Esophagus muscularis mucosa (tissue), 4 donors: ENCODE measurements around the gene C14orf180. TPM values are rescaled to one million over a fixed set of nuclear protein-coding genes. Genes with fewer than 3 reads are reported as not detected.

ENCODE experiments used
- DNase-seq: peaks from one replicate; pipeline ENCODE4 v3.0.0-alpha.2; 2017; ENCODE audit errors: extremely low spot score
- H3K27ac ChIP-seq, 4 donors: fragments of 200-600 bp; sonication (generic); replicated peaks in 1 of 4; 1 replicate in 3 of 4; 2 replicates in 1 of 4; pipeline ENCODE4 v1.5.1; 2016 to 2019; ENCODE audit warnings: mild to moderate bottlenecking in 1 of 4
- H3K27me3 ChIP-seq, 4 donors: fragments of 200-600 bp; sonication (generic); one replicate each; pipeline versions ENCODE4 v1.5.1 to v1.6.0; 2016 to 2019
- H3K36me3 ChIP-seq, 4 donors: fragments of 200-600 bp; sonication (generic); one replicate each; pipeline ENCODE4 v1.5.1; 2016 to 2019
- H3K4me1 ChIP-seq, 4 donors: fragments of 200-600 bp; sonication (generic); one replicate each; pipeline ENCODE4 v1.5.1; 2016 to 2019
- H3K4me3 ChIP-seq, 4 donors: fragments of 200-600 bp; sonication (generic); 1 replicate in 2 of 4; 2 replicates in 2 of 4; pipeline ENCODE4 v1.5.1; 2016 to 2019; ENCODE audit warnings: mild to moderate bottlenecking in 4 of 4, moderate library complexity in 1 of 4
- H3K9me3 ChIP-seq, 4 donors: fragments of 200-600 bp; sonication (generic); 1 replicate in 3 of 4; 2 replicates in 1 of 4; pipeline ENCODE4 v1.5.1; 2016 to 2019
- CTCF ChIP-seq, 3 experiments: fragments of 200-600 bp in 2 of 3; fragments of 450-650 bp in 1 of 3; sonication (generic) in 2 of 3; IDR thresholded peaks; one replicate each; pipeline ENCODE4 v1.5.1; 2017 to 2019; ENCODE audit warnings: antibody characterized with exemption in 3 of 3, mild to moderate bottlenecking in 2 of 3, moderate library complexity in 1 of 3
- EP300 ChIP-seq: sonication (generic); formaldehyde crosslinking; IDR thresholded peaks from one replicate; pipeline ENCODE4 v1.6.1; 2017; ENCODE audit warnings: antibody characterized with exemption
- POLR2A ChIP-seq: fragments of 450-650 bp; IDR thresholded peaks from one replicate; pipeline ENCODE4 v1.6.1; 2017; ENCODE audit warnings: antibody characterized with exemption, moderate library complexity, mild to moderate bottlenecking, low read depth
- POLR2AphosphoS5 ChIP-seq, 2 donors: sonication (generic); formaldehyde crosslinking; IDR thresholded peaks; one replicate each; pipeline ENCODE4 v1.6.1; 2017; ENCODE audit warnings: antibody characterized with exemption in 2 of 2
- WGBS: methylation state at CpG from one replicate; pipeline ENCODE4 v1.1.5; 2018; 5-methylcytosine and 5-hydroxymethylcytosine counted together
- intact Hi-C: fragments of 100-400 bp; cut with DNase I; formaldehyde crosslinking; loops from one replicate; pipeline ENCODE4 v1.15.1; 2023
- total RNA-seq, 4 donors: library from RNA; depleted of rRNA; stranded (reverse); fragments of >200 nt; gene quantifications; one replicate each; pipeline versions ENCODE4 v1.1.0 to v1.2.1, GENCODE V29; 2016

C14orf180 gene
- total RNA-seq, 4 donors from 2014 or later, result 0.42 TPM; not detected in 3

DNA sequence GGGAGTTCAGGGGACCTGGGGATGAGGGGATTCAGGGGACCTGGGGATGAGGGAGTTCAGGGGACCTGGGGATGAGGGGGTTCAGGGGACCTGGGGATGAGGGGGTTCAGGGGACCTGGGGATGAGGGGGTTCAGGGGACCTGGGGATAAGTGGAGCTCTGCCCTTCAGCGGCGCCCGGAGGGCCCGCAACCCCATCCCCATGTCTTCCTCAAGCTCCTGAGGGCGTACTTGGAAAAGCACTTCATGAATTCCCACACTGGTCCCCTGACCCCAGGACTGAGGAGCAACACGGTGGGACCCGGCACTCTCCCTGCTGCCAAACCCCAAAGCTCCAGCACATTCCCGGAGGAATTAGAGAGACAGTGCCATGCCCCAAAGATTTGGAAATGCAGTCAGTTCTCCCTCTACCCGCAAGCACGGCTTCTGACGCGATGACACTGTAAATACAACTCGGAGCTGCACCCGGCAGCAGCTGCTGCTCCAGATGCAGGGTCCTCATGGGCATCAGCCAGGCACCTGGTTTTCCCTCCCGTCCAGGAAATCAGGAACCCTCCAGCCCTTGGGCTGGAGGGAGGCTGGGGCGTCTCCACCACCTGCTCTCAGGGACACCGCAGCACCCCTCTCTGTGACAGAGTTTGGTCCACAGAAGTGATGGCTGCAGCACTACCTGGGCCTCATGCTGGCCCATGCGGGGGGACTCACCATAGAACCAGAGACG is 32.8 kb upstream of the C14orf180 start:
- no peaks in the 10 kb centered on the region for H3K36me3 ChIP-seq
- H3K27ac ChIP-seq, result no peak overlapping the region
- 61% methylated on average over 13 of the region's 19 CpGs for WGBS
- no peak overlapping the region for H3K4me3 ChIP-seq
- H3K27me3 ChIP-seq, result peaks cover 0 to 90% (median 3%) of the 10 kb centered on the region in 4 donors
- H3K4me1 ChIP-seq, result peaks cover 0 to 8% (median 6%) of the 10 kb centered on the region in 4 donors
- intact Hi-C loops, result no loop called here
- DNase-seq, result no peak
- TF ChIP-seq POLR2AphosphoS5 (IDR thresholded peaks at IDR 0.05), result no peak
- TF ChIP-seq CTCF (IDR thresholded peaks at IDR 0.05), result no peak
- TF ChIP-seq POLR2A, result no peak
- no peak for TF ChIP-seq EP300
- H3K9me3 ChIP-seq, result no peaks in the 10 kb centered on the region

DNA sequence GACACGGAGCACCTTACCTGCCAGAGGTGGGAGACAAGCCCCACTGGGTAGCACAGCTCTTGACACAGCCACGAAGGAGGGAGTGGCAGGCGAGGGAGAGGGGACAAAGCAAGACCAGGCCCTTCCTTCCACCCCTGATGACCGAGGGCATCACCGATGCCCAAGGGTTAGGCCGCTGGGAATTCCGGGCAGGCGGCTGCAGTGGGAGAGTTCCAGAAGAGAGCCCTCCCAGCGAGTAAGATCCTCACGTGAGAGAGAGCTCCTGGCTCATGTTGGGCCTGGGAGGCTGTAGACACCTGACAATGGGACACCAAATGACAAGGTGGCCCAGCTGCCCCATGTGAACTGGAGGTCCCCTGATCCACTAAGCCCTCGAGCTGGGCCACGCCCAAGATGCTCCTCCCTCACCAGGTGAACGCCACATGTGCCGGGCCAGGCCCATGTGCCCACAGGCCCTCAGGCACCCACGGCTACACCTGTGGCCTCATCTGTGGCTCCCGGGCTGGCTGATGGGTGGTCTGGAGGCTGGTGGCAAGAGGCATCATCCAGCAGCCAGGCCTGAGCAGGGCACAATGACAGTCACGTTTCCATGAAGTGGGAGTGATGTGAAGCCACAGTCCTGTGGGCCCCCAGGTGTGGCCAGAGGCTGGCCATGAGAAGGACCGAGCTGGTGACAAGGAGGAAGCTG is 32.1 kb upstream of the C14orf180 start:
- Histone ChIP-seq H3K27ac (no peak overlapping the region), H3K4me3 (no peak overlapping the region), H3K36me3 (no peaks in the 10 kb centered on the region), H3K27me3 (peaks cover 0 to 91% (median 3%) of the 10 kb centered on the region in 4 donors), H3K4me1 (peaks cover 0 to 8% (median 6%) of the 10 kb centered on the region in 4 donors), H3K9me3 (no peaks in the 10 kb centered on the region)
- DNase-seq, result no peak
- 85% methylated on average over 11 of the region's 18 CpGs for WGBS
- intact Hi-C loops, result no loop called here
- TF ChIP-seq CTCF (IDR thresholded peaks at IDR 0.05), result no peak
- no peak for TF ChIP-seq POLR2AphosphoS5 (IDR thresholded peaks at IDR 0.05)
- TF ChIP-seq EP300, result no peak
- no peak for TF ChIP-seq POLR2A

- Histone ChIP-seq H3K4me1 (peaks cover 0 to 8% (median 6%) of the 10 kb centered on the region in 4 donors), H3K9me3 (no peaks in the 10 kb centered on the region), H3K4me3 (no peak overlapping the region), H3K36me3 (no peaks in the 10 kb centered on the region), H3K27me3 (peaks cover 0 to 93% (median 3%) of the 10 kb centered on the region in 4 donors), H3K27ac (no peak overlapping the region)
- WGBS, result 89% methylated on average over 7 of the region's 14 CpGs
- no peak for DNase-seq
- TF ChIP-seq EP300, result no peak
- TF ChIP-seq POLR2AphosphoS5 (IDR thresholded peaks at IDR 0.05), result no peak
- TF ChIP-seq POLR2A, result no peak
- no peak for TF ChIP-seq CTCF (IDR thresholded peaks at IDR 0.05)
- intact Hi-C loops, result no loop called here
Observed at GRCh38 chr14:104547998-104548700, 31.4 kb upstream of the C14orf180 start.

DNA sequence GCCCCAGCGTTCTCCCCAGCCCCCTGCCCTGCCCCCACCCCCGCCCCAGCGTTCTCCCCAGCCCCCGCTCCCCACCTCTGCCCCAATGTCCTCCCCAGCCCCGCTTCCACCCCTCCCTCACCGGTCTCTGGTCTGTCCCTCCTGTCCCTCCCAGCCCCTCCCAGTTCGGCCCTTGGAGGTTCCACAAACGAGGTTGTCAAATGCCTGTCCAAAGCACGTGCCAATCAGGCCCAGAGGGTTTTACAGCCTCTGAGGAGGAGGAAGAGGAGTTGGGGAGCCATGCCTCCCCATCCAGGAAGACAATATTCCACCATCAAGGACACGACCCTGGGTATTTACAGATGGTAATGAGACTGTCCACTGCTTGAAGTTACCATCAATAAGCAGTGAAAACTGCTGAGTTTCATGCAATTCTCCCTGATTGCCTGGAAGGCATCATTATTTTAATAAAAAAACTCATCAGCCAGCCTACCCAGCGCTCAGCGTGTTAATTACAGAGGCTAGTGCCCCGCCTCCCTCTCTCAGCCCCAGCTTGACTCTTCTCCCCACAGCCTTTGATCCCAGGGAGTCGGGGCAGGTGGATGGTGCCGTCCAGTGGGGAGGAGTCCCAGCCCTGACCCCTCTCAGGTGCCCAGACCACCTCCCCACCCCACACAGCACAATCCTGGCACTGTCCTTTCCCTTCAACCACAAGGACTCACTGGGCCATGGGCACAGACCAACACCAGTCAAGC is 30.6 kb upstream of the C14orf180 start:
- peaks cover 0 to 8% (median 6%) of the 10 kb centered on the region in 4 donors for H3K4me1 ChIP-seq
- H3K9me3 ChIP-seq, result no peaks in the 10 kb centered on the region
- H3K36me3 ChIP-seq, result no peaks in the 10 kb centered on the region
- TF ChIP-seq POLR2AphosphoS5 (IDR thresholded peaks at IDR 0.05) (no peak), EP300 (no peak), POLR2A (no peak), CTCF (IDR thresholded peaks at IDR 0.05) (no peak)
- intact Hi-C loops, result no loop called here
- H3K27me3 ChIP-seq, result peaks cover 0 to 93% (median 3%) of the 10 kb centered on the region in 4 donors
- no peak overlapping the region for H3K4me3 ChIP-seq
- no peak for DNase-seq
- WGBS, result 28% methylated on average over 9 of the region's 15 CpGs
- no peak overlapping the region for H3K27ac ChIP-seq
